ENCODE results near the gene CRTC2.

GRCh38 chr1:153944827-153945117 lies 13.6 kb downstream of the CRTC2 start:
- TF ChIP-seq CTCF (IDR thresholded peaks at IDR 0.05; ENCODE audit: borderline replicate concordance, extremely low read depth, low read length, poor library complexity, severe bottlenecking) (no peak), EZH2 (IDR thresholded peaks at IDR 0.05; ENCODE audit: borderline replicate concordance, low read depth, low read length, severe bottlenecking) (no peak)
